Activated CD8-positive, alpha-beta memory T cell treated with anti-CD3 and anti-CD28 coated beads for 36 hours (primary cell): ENCODE measurements around the gene SLC47A2. TPM values are rescaled to one million over a fixed set of nuclear protein-coding genes. Genes with fewer than 3 reads are reported as not detected.
"Not testable (repeated sequence)": the region's sequence is repeated elsewhere in the genome, so short reads cannot be mapped to it uniquely, and the experiment has no call there.

Experiments
- CTCF ChIA-PET: fragments of 350-600 bp; sonication (Branson Sonifier 250); formaldehyde crosslinking; loops from one replicate; lab custom pipeline; 2021; ENCODE audit warnings: antibody characterized with exemption; lab: Charles Lee
- POLR2A ChIA-PET: fragments of 350-600 bp; sonication (Branson Sonifier 250); formaldehyde crosslinking; loops from one replicate; lab custom pipeline; 2021; ENCODE audit warnings: antibody characterized with exemption; lab: Charles Lee
- total RNA-seq, 2 experiments: library from RNA; stranded (reverse); gene quantifications; one replicate each; pipeline ENCODE4 v1.2.3, GENCODE V29; 2021

Gene SLC47A2, protein sequence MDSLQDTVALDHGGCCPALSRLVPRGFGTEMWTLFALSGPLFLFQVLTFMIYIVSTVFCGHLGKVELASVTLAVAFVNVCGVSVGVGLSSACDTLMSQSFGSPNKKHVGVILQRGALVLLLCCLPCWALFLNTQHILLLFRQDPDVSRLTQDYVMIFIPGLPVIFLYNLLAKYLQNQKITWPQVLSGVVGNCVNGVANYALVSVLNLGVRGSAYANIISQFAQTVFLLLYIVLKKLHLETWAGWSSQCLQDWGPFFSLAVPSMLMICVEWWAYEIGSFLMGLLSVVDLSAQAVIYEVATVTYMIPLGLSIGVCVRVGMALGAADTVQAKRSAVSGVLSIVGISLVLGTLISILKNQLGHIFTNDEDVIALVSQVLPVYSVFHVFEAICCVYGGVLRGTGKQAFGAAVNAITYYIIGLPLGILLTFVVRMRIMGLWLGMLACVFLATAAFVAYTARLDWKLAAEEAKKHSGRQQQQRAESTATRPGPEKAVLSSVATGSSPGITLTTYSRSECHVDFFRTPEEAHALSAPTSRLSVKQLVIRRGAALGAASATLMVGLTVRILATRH
- not detected for total RNA-seq

DNA sequence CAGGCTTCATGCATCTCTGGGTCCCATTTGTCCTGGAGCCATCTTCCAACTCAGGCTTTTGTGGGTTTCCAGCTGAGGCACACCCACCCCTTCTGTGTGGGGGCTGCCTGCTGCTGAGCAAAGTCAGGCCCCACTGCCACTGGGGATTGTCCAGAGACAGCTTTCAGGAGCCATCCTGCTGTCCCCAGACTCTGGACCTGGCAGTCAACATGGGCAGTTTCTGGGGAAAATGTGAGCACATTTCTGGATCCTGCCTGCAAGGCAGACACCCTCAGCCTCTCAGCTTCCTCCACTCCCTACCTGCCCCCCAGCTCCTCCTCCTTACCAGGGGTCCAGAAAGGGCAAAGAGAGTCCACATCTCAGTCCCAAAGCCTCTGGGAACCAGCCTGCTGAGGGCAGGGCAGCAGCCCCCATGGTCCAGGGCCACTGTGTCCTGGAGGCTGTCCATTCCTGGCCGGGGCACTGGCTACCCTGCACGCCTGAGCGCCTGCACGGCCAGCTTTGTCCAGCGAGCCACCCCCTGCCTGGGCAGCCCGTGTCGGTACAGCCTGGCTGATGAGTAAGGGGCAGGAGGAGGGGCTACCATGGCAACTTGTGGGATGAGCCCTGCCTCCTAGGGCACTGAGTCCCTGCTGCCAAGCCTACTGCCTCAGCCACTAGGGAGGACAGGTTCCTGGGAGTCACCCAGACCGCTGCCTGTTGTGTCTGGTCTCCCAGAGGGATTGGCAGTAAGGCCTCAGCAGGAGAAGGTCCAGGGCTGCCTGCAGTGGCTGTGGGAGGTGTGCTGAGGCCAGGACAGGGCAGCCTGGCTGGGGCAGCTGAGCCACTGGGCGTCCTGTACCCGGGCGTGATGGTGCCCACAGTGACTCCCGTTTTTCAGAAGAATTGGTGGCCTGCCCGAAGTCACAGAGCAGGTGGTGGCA lies at the start of gene SLC47A2:
Gene SLC47A2 (minus strand): TSS at position 477 of the 923 bp plus-strand sequence. CDS start 29 bp downstream, at position 448.
- ChIA-PET POLR2A (no interaction called here), CTCF (no interaction called here)

DNA sequence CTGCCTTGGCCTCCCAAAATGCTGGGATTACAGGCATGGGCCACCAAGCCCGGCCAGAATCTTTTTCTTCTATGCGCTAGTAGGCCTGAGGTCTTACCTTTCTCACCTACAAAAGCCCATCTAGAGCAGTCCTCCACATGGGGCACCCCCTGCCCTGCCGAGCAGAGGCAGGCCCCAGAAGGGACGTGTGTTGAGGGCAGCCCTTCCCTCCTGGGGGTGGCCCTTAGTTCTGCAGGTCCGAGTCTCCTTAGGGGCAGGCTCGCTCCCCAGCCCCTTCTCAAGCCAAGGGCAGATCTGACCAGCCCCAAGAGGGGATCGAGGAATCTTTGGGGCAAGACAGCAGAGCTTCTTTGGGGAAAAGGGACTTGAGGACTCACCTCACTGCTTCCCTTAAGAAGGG lies 49.6 kb upstream of the SLC47A2 start:
- POLR2A ChIA-PET: no interaction called here
- CTCF ChIA-PET: interaction anchor here (0.8 to 2.4 kb wide), 17 partner anchors 9 to 397 kb away, joined by 3 to 23 read pairs (median 4); no protein-coding TSS in a partner anchor

DNA sequence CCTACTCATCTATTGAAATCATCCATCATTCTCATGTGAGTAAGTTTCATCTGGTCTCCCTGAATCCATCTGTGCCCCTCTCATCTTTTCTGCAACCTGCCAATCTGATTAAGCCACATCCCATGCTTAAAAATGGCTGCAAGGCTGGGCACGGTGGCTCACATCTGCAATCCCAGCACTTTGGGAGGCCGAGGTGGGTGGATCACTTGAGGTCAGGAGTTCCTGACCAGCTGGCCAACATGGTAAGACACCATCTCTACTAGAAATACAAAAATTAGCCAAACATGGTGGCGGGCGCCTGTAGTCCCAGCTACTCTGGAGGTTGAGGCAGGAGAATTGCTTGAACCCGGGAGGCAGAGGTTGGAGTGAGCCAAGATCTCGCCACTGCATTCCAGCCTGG lies 47.6 kb upstream of the SLC47A2 start:
- POLR2A ChIA-PET: not testable (repeated sequence)
- CTCF ChIA-PET: interaction anchor here (0.6 to 3.9 kb wide), 5 partner anchors 17 to 386 kb away, joined by 3 to 28 read pairs (median 4); partner anchors contain the start of gene MAPK7

DNA sequence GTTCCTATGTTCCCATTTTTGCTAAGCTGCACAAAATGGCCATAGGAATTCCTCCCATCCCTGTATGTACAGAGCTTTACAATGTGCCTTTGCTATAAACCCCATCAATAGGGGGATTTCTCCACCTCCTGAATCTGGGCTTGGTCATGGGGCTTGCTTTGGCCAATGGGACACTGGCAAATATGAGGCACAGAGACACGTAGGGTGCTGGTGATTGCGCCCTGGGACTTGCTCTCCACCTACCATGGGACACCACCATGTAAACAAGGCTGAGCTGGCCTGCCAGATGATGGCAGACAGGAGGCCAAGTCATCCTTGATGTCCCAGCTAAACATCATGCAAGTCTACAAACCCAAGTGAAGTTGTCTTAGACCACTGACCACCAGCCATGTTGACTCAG lies 47.0 kb upstream of the SLC47A2 start:
- POLR2A ChIA-PET: no interaction called here
- CTCF ChIA-PET: interaction anchor here (0.8 to 3.9 kb wide), 6 partner anchors 100 to 400 kb away, joined by 3 to 28 read pairs (median 4); no protein-coding TSS in a partner anchor

DNA sequence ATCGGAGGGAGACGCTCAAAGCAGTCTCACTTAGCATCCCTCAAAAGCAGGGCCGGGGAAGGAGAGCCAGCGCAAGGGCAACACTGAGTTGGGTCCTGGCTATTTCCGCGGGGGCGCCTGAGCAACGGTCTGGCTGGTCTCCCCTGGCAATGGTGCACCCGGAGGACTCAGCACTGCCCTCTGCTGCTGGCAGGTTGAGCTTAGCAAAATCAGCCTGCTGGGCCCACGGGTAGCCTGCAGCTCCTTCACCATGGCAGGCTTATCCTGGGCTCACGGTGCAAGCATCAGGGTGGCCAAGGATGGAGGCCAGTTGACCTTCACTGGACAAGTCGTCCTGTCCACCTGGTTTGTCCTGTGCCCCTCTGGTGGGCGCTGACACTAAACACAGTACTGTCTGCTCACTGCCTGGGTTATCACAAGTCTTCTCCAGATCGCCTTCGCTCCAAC lies 46.2 kb upstream of the SLC47A2 start:
- CTCF ChIA-PET: interaction anchor here (0.6 to 3.9 kb wide), 19 partner anchors 9 to 399 kb away, joined by 3 to 28 read pairs (median 3); no protein-coding TSS in a partner anchor
- POLR2A ChIA-PET: no interaction called here

DNA sequence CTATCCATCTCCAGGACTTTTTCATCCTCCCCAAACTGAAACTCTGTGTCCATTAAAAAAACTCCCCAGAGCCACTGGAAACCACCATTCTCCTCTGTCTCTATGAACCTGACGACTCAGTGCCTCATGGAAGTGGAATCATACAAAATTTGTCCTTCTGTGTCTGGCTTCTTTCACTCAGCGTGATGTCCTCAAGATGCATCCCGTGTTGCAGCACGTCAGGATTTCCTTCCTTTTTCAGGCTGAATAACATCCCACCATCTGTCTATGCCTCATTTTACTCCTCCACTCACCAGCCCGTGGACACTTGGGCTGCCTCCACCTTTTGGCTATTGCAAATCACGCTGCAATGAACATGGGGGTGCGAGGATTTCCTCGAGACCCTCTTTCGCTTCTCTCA lies 44.4 kb upstream of the SLC47A2 start:
- CTCF ChIA-PET: interaction anchor here (0.8 kb wide), 1 partner anchor 112 kb away, joined by 3 read pairs; the partner anchor contains the start of gene ALDH3A2
- POLR2A ChIA-PET: no interaction called here

DNA sequence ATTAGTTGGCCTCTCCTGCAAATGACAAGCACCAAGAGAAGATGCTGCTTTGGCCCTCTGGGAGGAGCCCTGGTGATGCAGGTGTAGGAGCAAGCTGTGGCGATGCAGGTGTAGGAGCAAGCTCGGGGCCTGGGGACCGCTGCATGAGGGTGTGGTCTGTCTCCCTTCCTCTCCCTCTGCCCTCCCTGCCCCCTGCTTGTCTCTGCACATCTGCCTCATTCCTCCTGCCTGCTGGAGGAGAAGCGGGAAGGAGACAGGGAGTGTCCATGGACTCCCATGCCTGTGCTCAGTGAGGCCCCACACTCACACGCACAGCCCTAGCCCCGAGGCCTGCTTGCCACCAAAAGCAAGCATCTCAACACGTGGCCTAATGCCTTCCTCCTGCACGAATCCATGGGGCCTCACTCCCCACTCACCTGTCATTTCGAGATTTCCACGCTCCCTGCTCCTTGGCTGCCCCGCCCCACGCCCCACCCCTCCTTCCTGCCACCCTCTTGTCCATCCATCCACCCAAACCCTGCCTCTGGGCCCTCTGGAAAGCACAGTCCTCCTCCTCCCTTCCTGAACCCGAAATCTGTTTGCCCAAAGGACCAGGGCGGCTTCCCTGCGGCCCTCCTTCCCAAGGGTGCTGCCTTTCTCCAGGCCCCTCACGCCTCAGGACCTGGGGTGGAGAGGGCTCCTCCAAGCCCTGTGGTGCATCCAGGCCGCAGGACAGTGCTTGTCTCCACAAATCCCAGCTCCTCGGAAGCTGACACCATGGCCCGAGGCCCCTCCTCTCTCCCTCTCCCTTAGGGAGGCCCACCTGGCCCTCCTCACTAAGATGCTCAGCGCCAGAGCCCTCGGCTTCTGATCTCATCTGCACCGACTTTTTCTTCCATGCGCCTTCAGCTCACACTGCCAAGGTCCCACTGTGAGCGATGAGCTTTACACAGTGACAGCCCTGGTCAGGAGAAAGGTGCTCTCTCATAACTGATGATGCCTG lies 43.5 kb upstream of the SLC47A2 start:
- POLR2A ChIA-PET: no interaction called here
- CTCF ChIA-PET: interaction anchor here (0.8 kb wide), 1 partner anchor 111 kb away, joined by 3 read pairs; the partner anchor contains the start of gene ALDH3A2

DNA sequence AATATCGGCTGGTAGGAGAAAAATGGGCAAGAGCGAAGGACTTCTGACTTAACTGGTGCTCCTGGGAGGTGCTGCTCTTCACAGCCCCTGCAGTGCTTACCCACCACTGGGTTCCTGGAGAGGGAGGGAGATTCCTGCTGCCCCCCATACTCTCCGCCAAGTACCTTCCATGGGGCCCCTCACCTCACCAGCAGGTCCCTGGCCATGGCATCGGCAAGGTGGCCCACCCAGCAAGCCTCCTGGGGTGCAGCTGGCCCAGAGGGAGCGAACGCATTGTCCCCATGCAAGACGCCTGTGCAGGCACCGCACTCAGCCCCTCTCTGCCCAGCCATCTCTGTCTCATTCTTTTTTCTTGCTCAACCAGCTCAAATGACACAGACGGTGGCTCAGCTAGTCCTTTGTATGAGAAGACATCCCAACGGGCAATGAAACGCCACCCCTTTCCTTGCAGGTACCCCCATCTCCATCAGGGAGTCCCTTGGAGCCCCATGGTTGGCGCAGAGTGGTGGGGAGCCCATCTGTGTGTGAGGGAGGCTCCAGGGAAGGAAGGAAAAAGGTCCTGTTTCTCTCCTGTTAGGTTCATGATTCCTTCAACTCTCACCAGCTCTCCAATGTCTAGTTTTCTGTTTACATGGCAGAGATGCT lies 41.3 kb upstream of the SLC47A2 start:
- ChIA-PET CTCF (interaction anchor here (0.6 to 2.2 kb wide), 2 partner anchors 8 to 253 kb away, joined by 3 to 8 read pairs; no protein-coding TSS in a partner anchor), POLR2A (no interaction called here)

DNA sequence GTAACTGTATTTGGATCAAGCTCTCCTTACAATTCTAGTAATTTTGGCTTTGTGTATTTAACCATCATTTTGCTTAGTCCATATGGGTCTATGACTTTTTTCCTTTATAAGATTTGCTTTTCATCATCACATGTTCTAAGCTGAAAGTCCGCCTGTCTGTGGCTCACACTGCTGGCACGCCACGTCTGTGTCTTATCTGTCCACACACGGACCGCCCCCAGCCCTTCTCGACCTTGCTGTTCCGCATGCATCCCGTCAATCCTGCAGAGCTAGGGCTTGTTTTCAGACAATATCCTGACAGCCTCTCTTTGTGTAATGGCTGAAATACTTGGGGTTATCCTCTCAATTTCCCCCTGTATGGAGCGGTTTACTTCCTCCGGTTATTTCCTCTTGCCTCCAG lies 40.2 kb upstream of the SLC47A2 start:
- CTCF ChIA-PET: interaction anchor here (1.7 to 2.2 kb wide), 2 partner anchors 10 to 12 kb away, joined by 7 to 8 read pairs; no protein-coding TSS in a partner anchor
- POLR2A ChIA-PET: no interaction called here

DNA sequence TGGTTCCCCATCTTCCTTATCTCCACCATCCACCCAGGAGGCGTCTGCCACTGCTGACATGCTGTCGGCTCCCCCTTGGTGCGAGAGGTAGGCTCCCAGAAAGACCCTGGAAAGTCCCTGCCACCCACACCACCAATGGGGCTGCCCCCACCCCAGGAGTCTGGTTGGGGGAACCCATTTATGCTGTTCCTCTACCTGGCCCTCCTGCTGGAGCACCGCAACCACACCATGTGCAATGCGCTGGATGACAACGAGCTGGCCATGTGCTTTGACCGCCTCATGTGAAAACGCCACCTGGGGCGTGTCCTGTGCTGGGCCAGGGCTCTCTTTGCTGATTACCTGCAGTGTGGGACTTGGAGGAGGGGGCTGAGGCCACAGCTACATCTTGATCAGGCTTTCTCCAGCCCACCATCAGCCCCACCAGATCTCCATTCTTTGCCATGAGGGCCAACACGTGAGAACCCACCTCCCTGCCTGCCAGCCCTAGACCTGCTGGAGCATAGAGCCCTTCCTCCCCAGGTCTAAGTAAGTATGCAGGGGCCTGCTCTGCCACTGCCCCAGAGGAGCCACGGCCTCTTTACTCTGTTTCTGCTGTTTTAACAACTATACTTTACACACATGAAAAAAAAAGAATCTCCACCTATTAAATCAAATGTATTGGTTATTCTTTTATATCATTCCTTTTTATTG lies 39.6 kb upstream of the SLC47A2 start:
- ChIA-PET CTCF (interaction anchor here (0.6 to 2.2 kb wide), 3 partner anchors 10 to 32 kb away, joined by 4 to 8 read pairs (median 7); no protein-coding TSS in a partner anchor), POLR2A (no interaction called here)

DNA sequence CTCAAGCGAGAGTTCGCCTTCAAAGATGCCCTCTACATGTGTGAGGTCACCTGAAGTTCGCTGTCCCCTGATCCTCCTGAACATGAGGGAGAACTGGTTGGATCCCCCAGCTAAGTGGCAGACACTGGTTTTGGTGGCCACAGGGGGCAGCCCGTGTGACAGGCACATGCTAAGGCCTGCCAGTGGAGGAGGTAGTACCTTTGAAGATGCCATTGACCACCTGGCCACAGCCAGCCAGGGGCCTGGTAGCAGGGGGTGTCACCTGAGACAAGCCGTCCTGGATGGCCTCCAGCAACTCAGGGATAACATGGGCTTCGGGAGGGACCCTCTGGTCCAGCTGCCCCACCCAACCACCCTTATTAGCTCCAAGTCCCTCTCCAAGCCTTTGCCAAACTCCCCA lies 39.0 kb upstream of the SLC47A2 start:
- ChIA-PET CTCF (interaction anchor here (0.6 to 1.7 kb wide), 3 partner anchors 11 to 393 kb away, joined by 3 to 7 read pairs (median 4); partner anchors contain the start of gene B9D1), POLR2A (no interaction called here)

DNA sequence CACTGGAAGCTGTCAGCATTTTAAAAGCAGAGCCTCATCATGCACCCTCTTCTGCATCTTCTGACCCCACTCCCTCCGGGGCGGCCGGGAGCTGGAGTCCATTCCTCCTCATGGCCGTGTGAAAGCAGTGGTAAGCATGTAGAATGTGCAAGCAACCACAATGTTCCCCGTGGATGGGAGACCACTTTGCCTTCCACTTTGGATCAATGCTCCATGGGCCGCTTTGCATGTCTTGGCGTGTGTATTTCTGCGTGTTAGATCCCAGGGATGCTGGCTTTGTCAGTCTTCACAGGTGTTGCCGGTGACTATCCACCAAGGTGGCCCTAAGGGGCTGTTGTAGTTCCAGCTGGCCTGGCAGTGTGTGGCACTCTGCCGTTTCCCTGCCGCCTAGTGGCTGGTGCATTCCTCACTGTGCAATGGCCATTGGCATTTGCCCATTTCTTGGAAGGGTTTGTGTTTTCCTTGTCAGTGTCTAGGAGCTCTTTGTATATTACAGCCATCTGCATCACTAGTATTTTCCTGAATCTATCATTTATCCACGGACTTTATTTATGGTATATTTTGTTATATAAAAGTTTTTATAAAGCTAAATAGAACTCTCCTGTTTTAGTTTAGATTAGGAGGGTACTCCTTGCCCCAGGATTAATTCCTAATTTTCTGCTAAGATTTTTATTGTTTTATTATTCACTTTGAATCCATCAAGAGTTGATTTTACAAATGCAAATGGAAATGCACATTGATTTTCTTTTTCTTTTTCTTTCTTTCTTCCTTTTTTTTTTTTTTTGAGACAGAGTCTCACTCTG lies 37.5 kb upstream of the SLC47A2 start:
- POLR2A ChIA-PET: no interaction called here
- CTCF ChIA-PET: interaction anchor here (1.5 to 1.7 kb wide), 2 partner anchors 8 to 13 kb away, joined by 3 to 6 read pairs; no protein-coding TSS in a partner anchor

DNA sequence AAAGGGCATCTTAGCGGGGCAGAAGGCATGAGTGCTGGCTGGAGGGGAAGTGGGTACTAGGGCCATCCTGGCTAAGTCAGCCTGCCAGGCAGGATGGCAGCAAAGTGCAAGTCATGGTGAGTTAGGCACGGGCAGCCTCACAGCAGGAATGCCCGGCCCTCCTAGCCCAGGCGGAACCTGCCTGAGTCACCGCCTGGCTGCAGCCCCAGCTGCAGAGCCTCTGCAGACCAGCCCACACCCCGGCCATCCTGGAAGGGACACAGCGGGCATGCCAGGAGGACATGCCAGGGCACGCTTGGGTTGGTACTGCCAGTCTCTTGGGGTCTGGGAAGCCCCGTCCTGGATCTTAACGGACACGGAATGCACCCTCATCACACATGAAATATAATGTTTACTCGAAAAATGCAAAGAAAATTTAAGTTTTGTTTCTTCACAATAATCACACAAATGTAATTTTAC lies 36.7 kb upstream of the SLC47A2 start:
- POLR2A ChIA-PET: no interaction called here
- CTCF ChIA-PET: interaction anchor here (1.5 to 1.7 kb wide), 2 partner anchors 9 to 13 kb away, joined by 3 to 6 read pairs; no protein-coding TSS in a partner anchor

DNA sequence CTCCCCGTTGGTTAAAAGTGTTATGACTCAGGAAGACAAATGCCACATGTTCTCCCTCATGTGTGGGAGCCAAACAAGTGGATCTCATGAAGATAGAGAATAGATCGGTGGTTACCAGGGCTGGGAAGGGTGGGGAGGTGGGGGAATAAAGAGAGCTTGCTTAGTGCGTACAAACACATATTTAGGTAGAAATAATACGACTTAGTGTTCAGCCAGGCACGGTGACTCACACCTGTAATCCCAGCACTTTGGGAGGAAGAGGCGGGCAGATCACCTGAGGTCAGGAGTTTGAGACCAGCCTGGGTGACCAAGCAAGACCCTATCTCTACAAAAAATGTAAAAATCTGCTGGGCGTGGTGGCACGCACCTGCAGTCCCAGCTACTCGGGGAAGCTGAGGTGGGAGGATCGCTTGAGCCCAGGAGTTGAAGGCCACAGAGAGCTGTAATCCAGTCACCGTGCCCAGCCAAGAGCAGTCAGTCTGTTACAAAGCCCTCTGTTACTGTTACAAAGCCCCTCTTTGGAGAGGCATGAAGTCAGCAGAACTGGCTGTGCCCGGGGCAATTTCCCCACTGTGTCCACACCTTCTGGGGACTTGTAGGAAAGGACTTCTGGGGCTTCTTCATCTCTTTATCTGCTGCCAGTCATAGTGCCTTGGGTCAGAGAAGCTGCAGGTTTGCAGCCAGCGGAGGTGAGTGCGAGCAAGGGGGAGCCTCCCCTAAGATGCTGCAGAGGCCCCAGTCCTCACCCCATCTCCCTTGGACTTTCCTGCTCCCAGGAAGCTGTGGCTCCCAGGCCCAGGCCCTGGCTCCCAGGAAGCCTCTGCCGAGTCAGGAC lies 36.0 kb upstream of the SLC47A2 start:
- ChIA-PET POLR2A (no interaction called here), CTCF (interaction anchor here (1.5 to 1.7 kb wide), 2 partner anchors 9 to 14 kb away, joined by 3 to 6 read pairs; no protein-coding TSS in a partner anchor)

DNA sequence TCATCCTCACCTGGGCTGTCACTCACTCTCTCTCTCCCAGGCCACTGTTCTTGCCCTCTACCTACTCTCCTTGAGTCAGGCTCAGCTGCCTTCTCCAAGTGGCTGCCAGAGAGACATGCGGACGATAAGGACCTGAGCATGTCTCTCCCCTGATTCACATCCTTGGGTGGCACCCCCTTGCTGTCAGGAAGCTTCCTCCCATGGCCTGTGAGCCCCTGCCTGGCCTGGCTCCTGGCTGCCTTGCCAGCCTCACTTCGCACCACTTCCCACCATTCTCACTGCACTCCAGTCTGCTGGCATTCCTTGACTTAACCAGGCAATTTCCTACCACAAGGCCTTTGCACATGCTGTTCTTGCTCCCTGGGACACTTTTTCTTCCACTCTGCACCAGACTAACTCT lies 34.5 kb upstream of the SLC47A2 start:
- CTCF ChIA-PET: interaction anchor here (0.6 kb wide), 1 partner anchor 109 kb away, joined by 3 read pairs; no protein-coding TSS in a partner anchor

More for the DNA sequence above, 34.5 kb upstream of the SLC47A2 start:
- POLR2A ChIA-PET: no interaction called here
